Measurements from ENCODE around the gene LRRC72. TPM values are rescaled to one million over a fixed set of nuclear protein-coding genes. Genes with fewer than 3 reads are reported as not detected.
"Not testable (repeated sequence)": the region's sequence is repeated elsewhere in the genome, so short reads cannot be mapped to it uniquely, and the experiment has no call there.

The LRRC72 gene
- total and polyA plus RNA-seq, 11 donors = not detected

- Histone ChIP-seq H3K27me3 (no peaks in the 10 kb centered on the region), H3K4me3 (no peak overlapping the region), H3K27ac (no peak overlapping the region), H3K36me3 (no peaks in the 10 kb centered on the region), H3K4me1 (no peaks in the 10 kb centered on the region), H3K9me3 (no peaks in the 10 kb centered on the region)
- no peak for DNase-seq
- TF ChIP-seq CTCF (IDR thresholded peaks at IDR 0.05) (no peak), POLR2A (IDR thresholded peaks at IDR 0.05) (no peak)
- no peak for ATAC-seq
- WGBS, 4 donors = 68 to 74% (median 74%) methylated on average over 4 of the region's 4 CpGs
- intact Hi-C loops (cut with DNase I) = no loop called here
These were observed 31.5 kb upstream of the LRRC72 start for GRCh38 chr7:16494955-16495719.

GRCh38 chr7:16498122-16498521 lies 28.5 kb upstream of the LRRC72 start:
- WGBS, 4 donors = 91 to 95% (median 91%) methylated on average over 2 of the region's 2 CpGs
- peaks cover 0 to 3% (median 0%) of the 10 kb centered on the region in 12 donors for H3K9me3 ChIP-seq
- intact Hi-C loops (cut with DNase I) = no loop called here
- ATAC-seq (no peak), DNase-seq (no peak)
- H3K36me3 ChIP-seq = no peaks in the 10 kb centered on the region
- no peak overlapping the region for H3K27ac ChIP-seq
- H3K27me3 ChIP-seq = no peaks in the 10 kb centered on the region
- no peak for TF ChIP-seq CTCF (IDR thresholded peaks at IDR 0.05)
- no peak for TF ChIP-seq POLR2A (IDR thresholded peaks at IDR 0.05)
- H3K4me1 ChIP-seq = no peaks in the 10 kb centered on the region
- no peak overlapping the region for H3K4me3 ChIP-seq

GRCh38 chr7:16502303-16502702 lies 24.3 kb upstream of the LRRC72 start:
- no peak for DNase-seq
- intact Hi-C loops (cut with DNase I) = no loop called here
- no peak for ATAC-seq
- no peaks in the 10 kb centered on the region for H3K27me3 ChIP-seq
- no peak overlapping the region for H3K4me3 ChIP-seq
- H3K9me3 ChIP-seq = peaks cover 0 to 3% (median 0%) of the 10 kb centered on the region in 12 donors
- WGBS, 4 donors = 94 to 96% (median 96%) methylated on average over 16 to 19 of the region's 19 CpGs
- H3K36me3 ChIP-seq = no peaks in the 10 kb centered on the region
- TF ChIP-seq CTCF (IDR thresholded peaks at IDR 0.05) (no peak), POLR2A (IDR thresholded peaks at IDR 0.05) (no peak)
- H3K4me1 ChIP-seq = no peaks in the 10 kb centered on the region
- no peak overlapping the region for H3K27ac ChIP-seq

DNA sequence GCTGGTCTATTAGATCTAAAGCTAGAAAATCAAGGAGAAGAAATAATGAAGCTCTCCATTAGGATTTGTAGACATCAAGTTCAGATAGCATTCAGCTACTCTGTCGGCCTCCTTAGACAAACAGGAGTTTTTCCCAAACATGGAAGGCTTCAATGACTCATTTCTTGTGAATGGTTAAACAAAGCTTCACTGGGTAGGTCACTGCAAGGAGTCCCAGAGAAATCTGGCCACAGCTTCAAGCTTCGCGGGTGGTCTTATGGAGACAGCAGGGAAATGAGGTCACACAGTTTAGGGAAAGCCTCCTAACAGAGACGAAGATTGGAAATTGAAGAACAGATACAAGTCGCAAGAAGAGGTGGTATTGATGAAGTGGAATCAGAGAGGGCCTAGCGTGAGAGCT lies 22.6 kb upstream of the LRRC72 start:
- 80 to 90% (median 86%) methylated on average over 6 of the region's 6 CpGs for WGBS, 4 donors

GRCh38 chr7:16506422-16506821 lies 20.2 kb upstream of the LRRC72 start:
- H3K9me3 ChIP-seq; ATAC-seq; DNase-seq; H3K36me3 ChIP-seq; H3K27me3 ChIP-seq; intact Hi-C loops (cut with DNase I); H3K4me3 ChIP-seq; H3K27ac ChIP-seq; H3K4me1 ChIP-seq: not testable (repeated sequence)
- 86 to 96% (median 92%) methylated on average over 5 of the region's 5 CpGs for WGBS, 4 donors

More for the DNA sequence above, 22.6 kb upstream of the LRRC72 start:
- Histone ChIP-seq H3K9me3 (peaks cover 0 to 3% (median 0%) of the 10 kb centered on the region in 12 donors), H3K27ac (no peak overlapping the region), H3K4me3 (no peak overlapping the region), H3K27me3 (no peaks in the 10 kb centered on the region), H3K36me3 (no peaks in the 10 kb centered on the region), H3K4me1 (no peaks in the 10 kb centered on the region)
- intact Hi-C loops (cut with DNase I) = no loop called here
- TF ChIP-seq POLR2A (IDR thresholded peaks at IDR 0.05) = no peak
- DNase-seq (no peak), ATAC-seq (no peak)
